Osteoblast (primary cell): Measurements from ENCODE around the gene GANC. TPM values are rescaled to one million over a fixed set of nuclear protein-coding genes. Genes with fewer than 3 reads are reported as not detected.
"Not testable (repeated sequence)": the region's sequence is repeated elsewhere in the genome, so short reads cannot be mapped to it uniquely, and the experiment has no call there.

Source experiments
- DNase-seq: peaks from one replicate; pipeline ENCODE4 v3.0.0; 2011; ENCODE audit warnings: low spot score, mixed read lengths; ENCODE audit not compliant: insufficient read length; ENCODE audit errors: missing footprints
- H2AFZ ChIP-seq: 2 replicates; pipeline ENCODE4 v1.6.0; 2011; ENCODE audit warnings: mild to moderate bottlenecking, low read length
- H3K27ac ChIP-seq: 2 replicates; pipeline ENCODE4 v1.5.1; 2011; ENCODE audit warnings: mild to moderate bottlenecking, low read depth, low read length, moderate library complexity
- H3K27me3 ChIP-seq: 2 replicates; pipeline ENCODE4 v1.6.0; 2012; ENCODE audit warnings: mild to moderate bottlenecking, control low read depth, inconsistent platforms, low read length, moderate library complexity; ENCODE audit not compliant: insufficient read depth
- H3K36me3 ChIP-seq: 2 replicates; pipeline ENCODE4 v1.5.1; 2011; ENCODE audit warnings: mild to moderate bottlenecking, low read length, control low read depth, moderate library complexity; ENCODE audit not compliant: insufficient read depth
- H3K4me1 ChIP-seq: 2 replicates; pipeline ENCODE4 v1.5.1; 2011; ENCODE audit warnings: mild to moderate bottlenecking, low read length, control low read depth, moderate library complexity; ENCODE audit not compliant: insufficient read depth
- H3K4me2 ChIP-seq: 2 replicates; pipeline ENCODE4 v1.6.0; 2011; ENCODE audit warnings: mild to moderate bottlenecking, low read length; ENCODE audit not compliant: insufficient read depth
- H3K4me3 ChIP-seq: fragments of 200-600 bp; sonication (generic); 3 replicates; pipeline ENCODE4 v1.5.1; 2012; ENCODE audit warnings: mild to moderate bottlenecking, low read length, inconsistent platforms; ENCODE audit not compliant: insufficient read depth
- H3K79me2 ChIP-seq: 2 replicates; pipeline ENCODE4 v1.6.0; 2012; ENCODE audit warnings: mild to moderate bottlenecking, low read length, control low read depth, inconsistent platforms; ENCODE audit not compliant: insufficient read depth
- H3K9me3 ChIP-seq: 2 replicates; pipeline ENCODE4 v1.5.1; 2011; ENCODE audit warnings: low read depth, low read length, control low read depth
- H4K20me1 ChIP-seq: 2 replicates; pipeline ENCODE4 v1.6.0; 2012; ENCODE audit warnings: mild to moderate bottlenecking, low read length, control low read depth; ENCODE audit not compliant: insufficient read depth
- CTCF ChIP-seq: IDR thresholded peaks from 2 replicates; pipeline ENCODE4 v1.5.1; 2011; ENCODE audit warnings: mild to moderate bottlenecking, low read depth, low read length, moderate library complexity; ENCODE audit errors: extremely low read depth
- total RNA-seq: library from RNA; depleted of rRNA; stranded (reverse); fragments of >200 nt; gene quantifications from 2 replicates; pipeline ENCODE4 v1.2.3, GENCODE V29; 2012

GANC gene
- total RNA-seq: 21.0 and 24.2 TPM in 2 replicates

- peaks cover 6% of the 10 kb centered on the region for H3K36me3 ChIP-seq
- peaks cover 31% of the 10 kb centered on the region for H3K4me1 ChIP-seq
- peak within 1 kb of the TSS; percentile 99 for H3K27ac ChIP-seq
- TF ChIP-seq CTCF: no peak
- H3K79me2 ChIP-seq: peaks cover 61% of the 10 kb centered on the region
- no peaks in the 10 kb centered on the region for H3K9me3 ChIP-seq
- H4K20me1 ChIP-seq: peaks cover 6% of the 10 kb centered on the region
- H3K4me3 ChIP-seq: peak within 1 kb of the TSS; percentile 91
- H3K27me3 ChIP-seq: no peaks in the 10 kb centered on the region
- H2AFZ ChIP-seq: peak within 1 kb of the TSS; percentile 98
- peak within 1 kb of the TSS; percentile 93 for H3K4me2 ChIP-seq
- DNase-seq: peak; percentile 83
Observed at GRCh38 chr15:42272939-42273899, at the start of gene GANC, which contains the start of gene TMEM87A. TSS of gene GANC (plus strand) at chr15:42273201. CDS start at chr15:42274482, 1,281 bp downstream. TSS of gene TMEM87A (minus strand) at chr15:42273433. CDS start at chr15:42273398, 35 bp downstream.

- no peak overlapping the region for H3K27ac ChIP-seq
- no peaks in the 10 kb centered on the region for H3K9me3 ChIP-seq
- H3K4me2 ChIP-seq: no peak overlapping the region
- peaks cover 65% of the 10 kb centered on the region for H3K36me3 ChIP-seq
- H3K4me1 ChIP-seq: no peaks in the 10 kb centered on the region
- peaks cover 7% of the 10 kb centered on the region for H3K79me2 ChIP-seq
- H3K4me3 ChIP-seq: no peak overlapping the region
- TF ChIP-seq CTCF: no peak
- DNase-seq: no peak
- no peaks in the 10 kb centered on the region for H3K27me3 ChIP-seq
- H2AFZ ChIP-seq: no peak overlapping the region
- no peaks in the 10 kb centered on the region for H4K20me1 ChIP-seq
Observed at GRCh38 chr15:42226648-42227047, 46.4 kb upstream of the GANC start.

- Histone ChIP-seq H4K20me1 (no peaks in the 10 kb centered on the region), H3K27ac (no peak overlapping the region), H3K9me3 (no peaks in the 10 kb centered on the region), H3K4me2 (no peak overlapping the region), H3K4me1 (no peaks in the 10 kb centered on the region), H3K4me3 (no peak overlapping the region), H2AFZ (no peak overlapping the region), H3K36me3 (peaks cover 65% of the 10 kb centered on the region), H3K27me3 (no peaks in the 10 kb centered on the region), H3K79me2 (peaks cover 8% of the 10 kb centered on the region)
- no peak for TF ChIP-seq CTCF
- DNase-seq: no peak
Observed at GRCh38 chr15:42228036-42228435, 45.0 kb upstream of the GANC start.

- H3K36me3 ChIP-seq: peaks cover 66% of the 10 kb centered on the region
- H3K27ac ChIP-seq, H3K27me3 ChIP-seq, H3K4me1 ChIP-seq, H4K20me1 ChIP-seq, H3K79me2 ChIP-seq, H3K4me2 ChIP-seq, H3K9me3 ChIP-seq, H2AFZ ChIP-seq, H3K4me3 ChIP-seq, DNase-seq: not testable (repeated sequence)
Observed at GRCh38 chr15:42228981-42229380, 44.0 kb upstream of the GANC start.
